HCT116 (cell line): ENCODE results near the gene EEPD1. TPM values are rescaled to one million over a fixed set of nuclear protein-coding genes. Genes with fewer than 3 reads are reported as not detected.

Experiments used
- ATAC-seq: fragments of 200-7000 bp; cut with Tn5 transposase; 2 replicates; pipeline ENCODE4 v1.9.1; 2020; ENCODE audit warnings: mild to moderate bottlenecking, moderate library complexity
- BruUV-seq: library from RNA; stranded (reverse); fragments of 400-500 nt; replicated peaks from 2 replicates; lab custom pipeline; 2021; lab: Mats Ljungman, UMichigan
- CTCF ChIA-PET: fragments of 300-600 bp; sonication (Branson Sonifier 250); formaldehyde crosslinking; loops from one replicate; lab custom pipeline; 2021; ENCODE audit warnings: antibody characterized with exemption; lab: Charles Lee
- POLR2A ChIA-PET: fragments of 300-600, 350-600 bp; sonication (Branson Sonifier 250); formaldehyde crosslinking; loops from one replicate; lab custom pipeline; 2021; ENCODE audit warnings: antibody characterized with exemption; lab: Charles Lee
- RAD21 ChIA-PET, 2 experiments: fragments of 300-600 bp; sonication (Branson Sonifier 250); formaldehyde crosslinking; loops; one replicate each; lab custom pipeline; 2023; ENCODE audit warnings: low total read pairs in 2 of 2; ENCODE audit not compliant: uncharacterized antibody in 2 of 2, unreplicated experiment in 2 of 2, low non-redundant PET in 1 of 2; lab: Charles Lee
- DNase-seq: peaks from one replicate; pipeline ENCODE4 v3.0.0-alpha.2; 2010; ENCODE audit warnings: low read depth, low spot score
- H2AFZ ChIP-seq: fragments of 200-600 bp; shearing (Covaris generic), sonication (generic); 2 replicates; pipeline ENCODE4 v1.6.1; 2017; ENCODE audit warnings: low read depth, mixed run types, mixed read lengths, antibody characterized with exemption, low read length; ENCODE audit not compliant: poor library complexity, severe bottlenecking
- H3K27ac ChIP-seq: 2 replicates; pipeline ENCODE4 v1.5.1; 2012; ENCODE audit warnings: low read depth, low read length
- H3K27me3 ChIP-seq: fragments of 200-600 bp; sonication (generic); 2 replicates; pipeline ENCODE4 v1.6.1; 2016; ENCODE audit warnings: mixed run types, low read length, mixed read lengths; ENCODE audit not compliant: insufficient read depth
- H3K36me3 ChIP-seq, 2 experiments: fragments of 200-500 bp in 1 of 2; fragments of 200-600 bp in 1 of 2; sonication (Bioruptor generic) in 1 of 2; sonication (generic) in 1 of 2; 2 replicates each; pipeline versions ENCODE4 v1.5.1 to v1.6.1; 2014 to 2016; ENCODE audit warnings: low read length in 2 of 2, inconsistent platforms in 1 of 2, mixed read lengths in 1 of 2, mixed run types in 1 of 2; ENCODE audit not compliant: insufficient read depth in 2 of 2, control insufficient read depth in 1 of 2
- H3K4me1 ChIP-seq, 2 experiments: fragments of 200-600 bp in 1 of 2; sonication (generic) in 1 of 2; 2 replicates each; pipeline versions ENCODE4 v1.5.1 to v1.6.1; 2012 to 2017; ENCODE audit warnings: low read length in 2 of 2, inconsistent platforms in 1 of 2, mild to moderate bottlenecking in 1 of 2, mixed read lengths in 1 of 2, mixed run types in 1 of 2, moderate library complexity in 1 of 2; ENCODE audit not compliant: insufficient read depth in 2 of 2, control insufficient read depth in 1 of 2
- H3K4me2 ChIP-seq: fragments of 200-600 bp; sonication (generic); 2 replicates; pipeline ENCODE4 v1.6.1; 2017; ENCODE audit warnings: mixed run types, low read length, mixed read lengths
- H3K4me3 ChIP-seq, 2 experiments: fragments of 200-600 bp in 1 of 2; sonication (generic) in 1 of 2; replicated peaks in 1 of 2; 2 replicates each; pipeline ENCODE4 v1.5.1; 2011 to 2016; ENCODE audit warnings: low read length in 2 of 2, control low read depth in 1 of 2, low read depth in 1 of 2, mild to moderate bottlenecking in 1 of 2, mixed read lengths in 1 of 2, mixed run types in 1 of 2
- H3K79me2 ChIP-seq: fragments of 200-600 bp; sonication (generic); 2 replicates; pipeline ENCODE4 v1.6.1; 2017; ENCODE audit warnings: mild to moderate bottlenecking, mixed run types, low read length, moderate library complexity, mixed read lengths; ENCODE audit not compliant: insufficient read depth
- H3K9ac ChIP-seq: fragments of 200-600 bp; sonication (generic); 2 replicates; pipeline ENCODE4 v1.6.1; 2016; ENCODE audit warnings: low read length, mixed read lengths
- H3K9me2 ChIP-seq: fragments of 200-600 bp; sonication (generic), shearing (Covaris generic); 2 replicates; pipeline ENCODE4 v1.6.1; 2017; ENCODE audit warnings: mixed run types, mild to moderate bottlenecking, moderate library complexity; ENCODE audit not compliant: insufficient read depth
- H3K9me3 ChIP-seq, 2 experiments: fragments of 200-500 bp in 1 of 2; fragments of 200-600 bp in 1 of 2; sonication (Bioruptor generic) in 1 of 2; sonication (generic) in 1 of 2; 2 replicates each; pipeline ENCODE4 v1.6.1; 2014 to 2017; ENCODE audit warnings: low read length in 2 of 2, mixed read lengths in 2 of 2, inconsistent platforms in 1 of 2, low read depth in 1 of 2, mild to moderate bottlenecking in 1 of 2, mixed run types in 1 of 2, moderate library complexity in 1 of 2; ENCODE audit not compliant: control insufficient read depth in 1 of 2, insufficient read depth in 1 of 2
- H4K20me1 ChIP-seq: fragments of 200-600 bp; sonication (generic), shearing (Covaris generic); 2 replicates; pipeline ENCODE4 v1.6.1; 2017; ENCODE audit warnings: mixed run types, mild to moderate bottlenecking, moderate library complexity; ENCODE audit not compliant: insufficient read depth
- CBX3 ChIP-seq: IDR thresholded peaks from 2 replicates; pipeline ENCODE4 v1.6.1; 2012; ENCODE audit warnings: low read depth
- CEBPB ChIP-seq: IDR thresholded peaks from 2 replicates; pipeline ENCODE4 v1.6.1; 2012; ENCODE audit warnings: low read depth
- EGR1 ChIP-seq: IDR thresholded peaks from 2 replicates; pipeline ENCODE4 v1.6.1; 2012; ENCODE audit warnings: low read depth
- ELF1 ChIP-seq: IDR thresholded peaks from 2 replicates; pipeline ENCODE4 v1.6.1; 2012; ENCODE audit warnings: low read depth, borderline replicate concordance
- EZH2 ChIP-seq: fragments of 200-600 bp; sonication (generic); IDR thresholded peaks from 2 replicates; pipeline ENCODE4 v1.6.1; 2017; ENCODE audit warnings: antibody characterized with exemption, mixed run types
- EZH2phosphoT487 ChIP-seq: fragments of 200-600 bp; IDR thresholded peaks from 2 replicates; pipeline ENCODE4 v1.6.1; 2018; ENCODE audit warnings: antibody characterized with exemption, borderline replicate concordance
- FOSL1 ChIP-seq: IDR thresholded peaks from 2 replicates; pipeline ENCODE4 v1.6.1; 2012; ENCODE audit warnings: low read depth
- POLR2A ChIP-seq: IDR thresholded peaks from 2 replicates; pipeline ENCODE4 v1.7.0; 2011; ENCODE audit warnings: borderline replicate concordance; ENCODE audit not compliant: insufficient read depth, insufficient read length; ENCODE audit errors: extremely low read depth
- RAD21 ChIP-seq: IDR thresholded peaks from 2 replicates; pipeline ENCODE4 v1.6.1; 2012; ENCODE audit warnings: low read depth, mild to moderate bottlenecking
- REST ChIP-seq: IDR thresholded peaks from 2 replicates; pipeline ENCODE4 v1.6.1; 2012; ENCODE audit warnings: low read depth
- SIN3A ChIP-seq: IDR thresholded peaks from 2 replicates; pipeline ENCODE4 v1.6.1; 2012; ENCODE audit warnings: low read depth
- SP1 ChIP-seq: IDR thresholded peaks from 2 replicates; pipeline ENCODE4 v1.6.1; 2012; ENCODE audit warnings: low read depth
- SRF ChIP-seq: IDR thresholded peaks from 2 replicates; pipeline ENCODE4 v1.6.1; 2012; ENCODE audit warnings: low read depth
- TCF7L2 ChIP-seq: IDR thresholded peaks from 2 replicates; pipeline ENCODE4 v1.7.0; 2011; ENCODE audit warnings: borderline replicate concordance, inconsistent platforms; ENCODE audit not compliant: insufficient read depth, insufficient read length; ENCODE audit errors: extremely low read depth
- ZBTB33 ChIP-seq: IDR thresholded peaks from 2 replicates; pipeline ENCODE4 v1.6.1; 2011; ENCODE audit warnings: mild to moderate bottlenecking, low read length, moderate library complexity; ENCODE audit not compliant: insufficient replicate concordance; ENCODE audit errors: extremely low read depth
- ZFX ChIP-seq: fragments of 450-650 bp; IDR thresholded peaks from 2 replicates; pipeline ENCODE4 v1.6.1; 2017
- ZNF274 ChIP-seq: fragments of 200-500 bp; sonication (Bioruptor generic); IDR thresholded peaks from 2 replicates; pipeline ENCODE4 v1.6.1; 2014; ENCODE audit warnings: mild to moderate bottlenecking, low read depth, low read length, inconsistent platforms
- intact Hi-C: fragments of 100-400 bp; cut with micrococcal nuclease; formaldehyde crosslinking; loops from 2 replicates; pipeline ENCODE4 v1.10.0; 2022
- total RNA-seq: library from RNA; stranded (reverse); gene quantifications from one replicate; pipeline ENCODE4 v1.2.1, GENCODE V29; 2021; ENCODE audit not compliant: unreplicated experiment
- TF ChIP-seq, protein P1 (sequence below), 3 experiments: fragments of 200-600 bp in 1 of 3; sonication (generic) in 1 of 3; IDR thresholded peaks in 2 of 3; conservative IDR thresholded peaks in 1 of 3; 2 replicates each; pipeline ENCODE4 v1.5.1; 2012 to 2017; ENCODE audit warnings: low read depth in 2 of 3, low read length in 2 of 3, antibody characterized with exemption in 1 of 3, borderline replicate concordance in 1 of 3, control low read depth in 1 of 3, mild to moderate bottlenecking in 1 of 3, mixed read lengths in 1 of 3, mixed run types in 1 of 3, moderate library complexity in 1 of 3; ENCODE audit not compliant: insufficient read depth in 1 of 3
- TF ChIP-seq, protein P2 (sequence below): IDR thresholded peaks from 2 replicates; pipeline ENCODE4 v1.6.1; 2012
- TF ChIP-seq, protein P3 (sequence below): IDR thresholded peaks from 2 replicates; pipeline ENCODE4 v1.6.1; 2012

The EEPD1 gene
- total RNA-seq, 1 experiment from 2014 or later: 4.2 TPM

- Histone ChIP-seq H2AFZ (no peak overlapping the region), H3K27me3 (no peaks in the 10 kb centered on the region), H3K4me2 (no peak overlapping the region), H3K27ac (no peak overlapping the region), H4K20me1 (no peaks in the 10 kb centered on the region), H3K9me2 (no peaks in the 10 kb centered on the region), H3K4me1 (no peaks in the 10 kb centered on the region), H3K79me2 (no peaks in the 10 kb centered on the region), H3K4me3 (no peak overlapping the region), H3K9ac (no peak overlapping the region), H3K36me3 (no peaks in the 10 kb centered on the region), H3K9me3 (no peaks in the 10 kb centered on the region)
- intact Hi-C loops: no loop called here
- TF ChIP-seq ZNF274 (no peak), CEBPB (no peak), EZH2phosphoT487 (no peak), SRF (no peak), POLR2A (no peak), EZH2 (no peak), ZBTB33 (no peak), EGR1 (no peak), FOSL1 (no peak), RAD21 (no peak), ZFX (no peak), CBX3 (no peak), TCF7L2 (no peak), SIN3A (no peak), REST (no peak), SP1 (no peak), ELF1 (no peak)
- TF ChIP-seq, protein P1, sequence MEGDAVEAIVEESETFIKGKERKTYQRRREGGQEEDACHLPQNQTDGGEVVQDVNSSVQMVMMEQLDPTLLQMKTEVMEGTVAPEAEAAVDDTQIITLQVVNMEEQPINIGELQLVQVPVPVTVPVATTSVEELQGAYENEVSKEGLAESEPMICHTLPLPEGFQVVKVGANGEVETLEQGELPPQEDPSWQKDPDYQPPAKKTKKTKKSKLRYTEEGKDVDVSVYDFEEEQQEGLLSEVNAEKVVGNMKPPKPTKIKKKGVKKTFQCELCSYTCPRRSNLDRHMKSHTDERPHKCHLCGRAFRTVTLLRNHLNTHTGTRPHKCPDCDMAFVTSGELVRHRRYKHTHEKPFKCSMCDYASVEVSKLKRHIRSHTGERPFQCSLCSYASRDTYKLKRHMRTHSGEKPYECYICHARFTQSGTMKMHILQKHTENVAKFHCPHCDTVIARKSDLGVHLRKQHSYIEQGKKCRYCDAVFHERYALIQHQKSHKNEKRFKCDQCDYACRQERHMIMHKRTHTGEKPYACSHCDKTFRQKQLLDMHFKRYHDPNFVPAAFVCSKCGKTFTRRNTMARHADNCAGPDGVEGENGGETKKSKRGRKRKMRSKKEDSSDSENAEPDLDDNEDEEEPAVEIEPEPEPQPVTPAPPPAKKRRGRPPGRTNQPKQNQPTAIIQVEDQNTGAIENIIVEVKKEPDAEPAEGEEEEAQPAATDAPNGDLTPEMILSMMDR (IDR thresholded peaks at IDR 0.05 in 2 of 3, conservative IDR thresholded peaks at IDR 0.05 in 1 of 3; ENCODE audit: borderline replicate concordance in 1 of 3, insufficient read depth in 1 of 3, low read depth in 2 of 3, low read length in 2 of 3): no peak
- TF ChIP-seq, protein P2, sequence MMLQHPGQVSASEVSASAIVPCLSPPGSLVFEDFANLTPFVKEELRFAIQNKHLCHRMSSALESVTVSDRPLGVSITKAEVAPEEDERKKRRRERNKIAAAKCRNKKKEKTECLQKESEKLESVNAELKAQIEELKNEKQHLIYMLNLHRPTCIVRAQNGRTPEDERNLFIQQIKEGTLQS: no peak
- TF ChIP-seq, protein P3, sequence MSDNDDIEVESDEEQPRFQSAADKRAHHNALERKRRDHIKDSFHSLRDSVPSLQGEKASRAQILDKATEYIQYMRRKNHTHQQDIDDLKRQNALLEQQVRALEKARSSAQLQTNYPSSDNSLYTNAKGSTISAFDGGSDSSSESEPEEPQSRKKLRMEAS: no peak
- ATAC-seq (no peak), DNase-seq (no peak)
- ChIA-PET CTCF (no interaction called here), POLR2A (no interaction called here), RAD21 (no interaction called here)
- BruUV-seq: no TSS peak
Observed at GRCh38 chr7:36201122-36201723, 48.2 kb downstream of the EEPD1 start.
